Nucleus accumbens (tissue), 56 donors: ENCODE results near the gene PPM1B.
"Not testable (repeated sequence)": the region's sequence is repeated elsewhere in the genome, so short reads cannot be mapped to it uniquely, and the experiment has no call there.

ENCODE experiments used
- DNase-seq, 56 donors: peaks; one replicate each; lab custom pipeline; 2025; lab: John Stamatoyannopoulos, UW

Gene PPM1B

DNA sequence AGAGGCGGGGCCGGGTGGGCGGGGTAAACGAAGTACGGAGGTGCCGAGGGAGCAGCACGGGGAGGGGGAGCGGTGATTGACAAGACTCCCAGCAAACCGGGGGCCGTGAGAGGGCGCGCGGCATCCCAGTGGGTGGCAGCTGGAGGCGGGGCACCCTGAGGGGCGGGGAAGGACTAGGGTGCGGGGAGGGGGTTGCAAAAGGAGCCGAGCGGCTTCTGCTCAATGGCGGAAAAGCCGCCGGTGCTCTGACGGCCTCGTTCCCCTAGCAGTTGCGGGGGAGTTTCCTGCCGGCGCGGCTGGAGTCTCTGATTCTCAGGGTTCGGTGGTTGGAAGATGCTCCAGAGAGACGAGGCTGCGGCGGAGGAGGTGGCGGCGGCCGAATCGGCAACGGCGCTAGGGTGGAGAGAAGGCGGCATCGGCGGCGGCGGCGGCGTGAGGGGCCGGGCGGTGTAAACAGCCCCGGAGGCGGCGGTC lies at the start of gene PPM1B:
PPM1B (plus strand) TSS at position 195 of the 474 bp plus-strand sequence. CDS start 32,325 bp downstream, outside the sequence.
- DNase-seq, result peak in 49 of 56 donors; percentile 92 to 100 (median 100)

DNA sequence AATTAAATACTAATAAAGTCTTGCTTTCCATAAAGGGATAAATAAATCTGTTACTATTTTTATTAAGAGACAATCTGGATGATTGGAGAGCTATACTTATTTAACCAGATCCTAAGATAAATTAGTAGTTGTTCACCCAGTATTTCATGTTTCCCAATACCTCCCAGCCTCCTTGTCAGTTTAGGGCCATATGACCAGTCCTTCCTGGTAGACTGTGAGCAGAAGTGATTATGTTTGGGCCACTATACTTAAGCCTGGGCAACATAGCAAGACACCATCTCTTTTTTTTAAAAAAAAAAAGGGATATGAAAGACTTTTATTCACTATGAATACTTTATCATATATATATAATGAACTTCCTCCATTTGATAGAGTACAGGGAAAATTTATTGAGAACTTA lies 48.8 kb upstream of the PPM1B start:
- no peak for DNase-seq

DNA sequence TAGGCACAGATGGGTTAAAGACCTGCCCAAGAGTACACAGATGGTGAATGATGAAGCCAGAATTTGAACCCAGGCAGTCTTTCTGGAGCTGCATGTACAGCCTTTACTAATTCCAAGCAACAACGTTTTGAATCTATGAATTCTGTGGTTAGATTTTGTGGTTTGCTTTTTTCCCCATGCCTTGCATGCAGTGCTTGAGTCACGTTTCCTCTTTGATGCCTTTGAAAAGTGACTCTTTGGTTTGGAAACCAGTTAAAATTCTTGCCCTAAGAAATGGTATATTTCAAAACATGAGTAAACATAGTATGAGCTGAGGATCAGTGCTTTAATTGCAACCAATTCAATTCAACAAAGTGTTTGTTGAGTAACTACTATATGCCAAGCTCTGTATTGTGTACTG lies 48.2 kb upstream of the PPM1B start:
- no peak for DNase-seq

DNA sequence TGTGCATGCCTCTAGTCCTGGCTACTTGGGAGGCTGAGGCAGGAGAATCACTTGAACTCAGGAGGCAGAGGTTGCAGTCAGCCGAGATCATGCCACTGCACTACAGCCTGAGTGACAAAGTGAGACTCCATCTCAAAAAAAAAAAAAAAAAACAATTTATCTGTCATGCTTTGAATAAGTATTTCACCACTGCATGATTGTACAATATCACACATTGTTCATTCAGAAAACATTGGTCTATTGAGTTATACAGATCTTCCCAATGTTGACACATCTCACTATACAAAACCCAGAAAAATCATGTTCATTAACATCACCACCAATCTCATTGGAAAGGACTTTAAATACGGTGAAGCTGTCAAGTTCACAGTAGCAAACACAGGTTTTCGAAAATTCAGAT lies 46.8 kb upstream of the PPM1B start:
- DNase-seq, result no peak

DNA sequence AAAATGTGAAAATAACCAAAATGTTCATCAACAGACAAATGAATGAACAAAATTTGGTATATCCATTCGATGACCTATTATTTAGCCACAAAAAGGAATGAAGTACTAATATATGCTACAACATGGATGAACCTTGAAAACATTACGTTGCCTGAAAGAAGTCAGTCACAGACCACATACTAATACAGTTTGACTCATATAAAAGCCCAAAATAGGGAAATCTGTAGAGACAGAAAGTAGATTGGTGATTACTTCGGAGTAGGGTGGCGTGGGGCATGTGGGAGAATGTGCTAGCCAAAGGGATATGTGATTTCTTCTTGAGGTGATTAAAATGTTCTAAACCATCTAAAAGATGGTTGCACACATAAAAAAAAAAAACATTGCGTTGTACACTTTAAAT lies 44.2 kb upstream of the PPM1B start:
- no peak for DNase-seq

DNA sequence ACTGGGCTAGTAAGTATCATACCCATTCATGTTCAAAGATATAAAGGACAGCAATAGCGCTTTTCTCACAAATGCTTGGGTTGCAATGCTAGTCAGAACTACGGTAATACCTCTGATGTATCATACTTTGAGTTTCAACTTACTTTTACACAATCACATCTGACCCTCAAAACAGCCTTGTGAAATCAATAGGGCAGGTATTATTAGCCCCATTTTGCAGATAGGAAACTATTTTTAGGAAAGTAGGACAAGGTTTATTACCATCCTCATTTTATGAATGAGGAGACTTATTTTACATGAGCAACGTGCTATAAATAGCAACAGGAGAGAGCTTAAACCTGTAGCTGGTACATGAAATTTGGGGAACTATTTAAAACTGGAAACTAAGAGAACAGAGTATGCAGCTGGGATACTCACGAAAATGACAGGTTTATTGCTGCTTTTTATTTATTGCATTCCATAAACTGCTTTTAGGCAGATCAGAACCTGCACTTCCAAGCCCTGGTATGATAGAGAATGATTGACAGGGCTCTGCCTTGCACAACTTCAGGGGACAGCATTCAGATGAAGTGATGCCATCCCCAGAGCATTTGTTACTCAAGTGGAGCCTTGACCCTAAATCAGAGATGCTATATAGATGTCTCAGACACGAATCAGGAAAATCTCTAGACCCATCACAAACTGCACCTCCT lies 42.4 kb upstream of the PPM1B start:
- no peak for DNase-seq

DNA sequence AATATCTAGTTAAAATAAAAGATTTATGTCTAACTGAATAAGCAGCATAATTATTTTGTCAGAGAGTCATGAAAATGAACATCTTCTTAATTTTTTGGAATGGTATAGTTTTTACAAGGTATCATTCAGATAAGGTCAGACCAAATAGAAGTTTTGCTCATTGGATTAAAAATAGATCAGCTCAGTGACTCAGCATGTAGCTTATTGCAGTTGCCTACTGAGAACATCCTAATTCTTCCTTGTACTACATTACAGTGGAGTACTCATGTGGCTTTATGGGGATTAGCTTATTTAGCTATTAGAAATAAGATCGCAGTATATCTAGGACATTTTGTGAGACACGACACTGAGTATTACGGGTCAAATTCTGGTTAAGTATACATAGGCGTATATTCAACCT lies 38.2 kb upstream of the PPM1B start:
- no peak for DNase-seq

DNA sequence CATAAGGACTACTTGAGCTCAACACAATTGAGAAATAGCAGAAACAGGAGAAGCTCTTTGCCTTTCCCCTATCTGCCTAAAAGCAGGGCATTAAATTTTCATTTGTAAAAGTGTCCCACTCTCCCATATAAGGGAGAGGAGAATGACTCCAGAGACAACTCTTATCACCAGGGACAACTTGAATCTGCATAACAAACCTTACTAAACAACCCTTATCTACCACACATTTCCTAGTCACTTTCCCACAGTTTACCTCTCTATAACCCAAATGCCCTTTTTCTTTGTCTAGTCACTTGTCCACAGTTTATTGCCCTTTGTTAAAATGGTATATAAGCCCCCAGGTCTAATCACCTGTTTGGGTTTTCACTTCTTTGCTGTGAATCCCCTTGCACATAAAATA lies 37.5 kb upstream of the PPM1B start:
- no peak for DNase-seq

DNA sequence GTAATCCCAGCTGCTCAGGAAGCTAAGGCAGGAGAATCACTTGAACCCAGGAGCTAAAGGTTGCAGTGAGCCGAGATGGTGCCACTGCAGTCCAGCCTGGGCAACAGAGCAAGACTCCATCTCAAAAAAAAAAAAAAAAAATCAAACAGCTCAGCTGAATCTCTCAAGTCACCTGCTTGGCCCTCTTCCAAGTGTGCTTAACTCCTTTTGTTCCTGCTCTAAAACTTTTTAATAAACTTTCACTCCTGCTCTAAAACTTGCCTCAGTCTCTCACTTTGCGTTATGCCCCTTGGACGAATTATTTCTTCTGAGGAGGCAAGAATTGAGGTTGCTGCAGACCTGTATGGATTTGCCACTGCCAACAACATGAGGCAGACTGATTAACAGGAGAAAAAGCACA lies 35.1 kb upstream of the PPM1B start:
- not testable (repeated sequence) for DNase-seq

DNA sequence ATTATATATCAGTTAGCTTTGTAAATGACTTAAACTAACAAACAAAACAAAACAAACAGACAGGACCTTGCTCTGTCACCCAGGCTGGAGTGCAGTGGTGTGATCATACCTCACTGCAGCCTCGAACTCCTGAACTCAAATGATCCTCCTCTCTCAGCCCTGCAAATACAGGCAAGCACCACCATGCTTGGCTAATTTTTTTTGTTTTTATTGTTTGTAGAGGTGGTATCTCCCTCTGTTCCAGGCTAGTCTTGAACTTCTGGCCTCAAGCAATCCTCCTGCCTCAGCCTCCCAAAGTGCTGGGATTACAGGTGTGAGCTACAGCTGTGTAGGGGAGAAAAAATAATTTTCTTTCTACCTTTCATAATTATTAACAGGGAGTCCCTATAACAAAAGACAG lies 33.8 kb upstream of the PPM1B start:
- no peak for DNase-seq

DNA sequence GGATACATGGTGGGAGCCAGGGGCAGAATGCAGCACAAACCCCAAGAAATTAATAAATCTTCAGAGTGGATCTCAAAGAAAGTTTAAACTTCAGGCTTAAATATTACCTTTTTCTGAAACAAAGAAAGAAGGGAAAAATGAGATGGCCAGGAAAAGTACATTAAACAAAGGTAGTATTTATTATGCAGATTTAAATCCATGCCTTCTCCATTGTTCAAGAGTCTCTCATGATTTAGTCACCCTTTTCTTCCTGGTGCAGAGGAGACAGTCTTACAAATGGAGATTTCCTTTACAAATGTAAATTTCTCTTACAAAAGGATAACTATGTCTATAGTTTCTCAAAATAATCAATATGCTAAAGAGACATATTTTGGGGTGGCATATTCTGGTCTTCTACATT lies 33.4 kb upstream of the PPM1B start:
- DNase-seq, result no peak

DNA sequence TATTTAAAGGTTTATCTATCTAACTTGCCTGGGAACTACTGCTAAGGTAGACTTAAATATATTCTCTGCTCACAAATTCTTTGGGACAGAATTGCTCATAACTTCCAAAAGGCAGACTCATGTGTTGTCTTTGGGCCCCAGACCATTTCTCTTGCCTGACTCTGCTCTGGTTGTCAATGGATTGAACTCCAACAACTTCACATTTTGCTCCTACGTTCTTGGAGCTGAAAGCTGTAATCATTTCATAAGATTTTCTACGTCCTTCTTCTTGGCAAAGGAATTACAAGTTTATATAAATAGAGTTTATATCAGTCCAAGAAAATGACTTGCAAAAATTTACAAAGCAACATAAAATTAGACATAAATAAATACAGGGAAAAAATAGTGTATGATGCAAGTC lies 32.9 kb upstream of the PPM1B start:
- no peak for DNase-seq

DNA sequence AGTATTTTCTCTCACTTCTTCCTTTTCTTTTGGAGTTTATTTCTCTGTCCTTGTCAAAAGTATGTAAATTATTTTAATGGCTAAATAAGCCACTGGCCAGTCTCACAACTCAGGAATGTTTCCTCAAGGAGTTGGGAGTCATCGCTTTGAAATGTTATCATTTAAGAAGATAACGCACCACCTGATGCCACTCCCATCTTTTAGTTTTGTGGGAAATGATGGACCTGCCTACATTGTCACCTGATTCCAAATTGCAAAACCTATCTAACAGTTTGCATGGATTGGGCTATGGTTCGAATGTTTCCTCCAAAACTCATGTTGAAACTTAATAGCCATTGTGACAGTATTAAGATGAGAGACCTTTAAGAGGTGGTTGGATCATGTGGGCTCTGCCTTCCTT lies 32.4 kb upstream of the PPM1B start:
- no peak for DNase-seq

DNA sequence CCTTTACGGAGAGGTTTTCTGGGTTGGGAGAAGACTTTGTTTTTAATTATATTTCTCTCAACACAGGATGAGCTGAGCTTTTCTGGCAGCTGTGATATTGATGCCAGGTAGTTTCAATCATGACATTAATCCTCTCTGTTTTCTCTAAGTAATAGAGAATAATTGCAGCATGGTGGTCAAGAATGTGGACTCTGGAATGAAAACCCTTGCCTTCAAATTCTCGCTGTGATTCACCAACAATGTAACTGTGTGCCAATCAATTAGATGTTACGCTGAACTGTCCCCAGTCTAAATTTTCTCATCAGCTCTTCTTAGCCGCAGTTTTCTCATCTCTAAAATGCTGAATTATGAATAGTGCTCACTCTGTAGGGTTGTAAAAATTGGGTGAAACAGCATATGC lies 31.6 kb upstream of the PPM1B start:
- DNase-seq, result no peak

DNA sequence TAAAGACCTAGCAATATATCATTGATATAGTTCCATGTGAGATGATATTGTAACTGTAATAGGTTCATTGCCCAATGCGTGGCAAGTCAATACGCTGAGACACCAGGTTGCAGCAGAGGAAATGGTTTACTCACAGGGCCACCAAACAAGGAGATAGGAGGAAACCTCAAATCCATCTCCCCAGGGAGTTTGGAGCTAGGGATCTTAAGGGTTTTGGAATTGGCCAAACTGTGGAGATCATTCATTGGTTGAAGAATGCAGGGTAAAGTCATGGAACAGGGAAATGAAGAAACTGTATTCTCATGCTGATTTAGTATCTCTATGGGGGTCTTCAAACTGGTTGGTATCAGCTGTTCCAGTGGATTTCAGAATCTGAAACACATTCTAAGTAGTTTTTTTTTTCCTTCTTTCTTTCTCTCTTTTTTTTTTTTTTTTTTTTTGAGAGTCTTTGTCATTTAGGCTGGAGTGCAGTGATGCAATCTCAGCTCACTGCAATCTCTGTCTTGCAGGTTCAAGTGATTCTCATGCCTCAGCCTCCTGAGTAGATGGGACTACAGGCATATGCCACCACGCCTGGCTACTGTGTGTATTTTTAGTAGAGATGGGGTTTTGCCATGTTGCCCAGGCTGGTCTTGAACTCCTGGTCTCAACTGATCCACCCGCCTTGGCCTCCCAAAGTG lies 30.7 kb upstream of the PPM1B start:
- DNase-seq, result no peak

DNA sequence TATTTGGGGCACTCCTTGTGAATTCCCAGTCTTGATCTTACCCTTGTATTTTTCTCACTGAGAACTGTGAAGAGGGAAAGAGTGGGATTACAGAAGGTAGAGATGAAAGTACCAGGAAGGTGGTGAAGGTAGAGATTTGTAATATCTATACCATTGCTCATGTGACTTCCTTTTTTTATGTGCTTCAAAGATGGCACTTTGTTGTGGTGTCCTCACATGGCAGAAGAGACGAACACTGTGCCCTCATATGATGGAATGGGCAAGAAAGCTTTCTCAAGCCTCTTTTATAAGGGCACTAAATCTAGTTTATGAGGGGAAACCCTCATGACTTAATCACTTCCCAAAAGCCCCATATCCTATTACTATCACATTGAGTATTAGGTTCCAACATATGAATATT lies 28.9 kb upstream of the PPM1B start:
- no peak for DNase-seq

DNA sequence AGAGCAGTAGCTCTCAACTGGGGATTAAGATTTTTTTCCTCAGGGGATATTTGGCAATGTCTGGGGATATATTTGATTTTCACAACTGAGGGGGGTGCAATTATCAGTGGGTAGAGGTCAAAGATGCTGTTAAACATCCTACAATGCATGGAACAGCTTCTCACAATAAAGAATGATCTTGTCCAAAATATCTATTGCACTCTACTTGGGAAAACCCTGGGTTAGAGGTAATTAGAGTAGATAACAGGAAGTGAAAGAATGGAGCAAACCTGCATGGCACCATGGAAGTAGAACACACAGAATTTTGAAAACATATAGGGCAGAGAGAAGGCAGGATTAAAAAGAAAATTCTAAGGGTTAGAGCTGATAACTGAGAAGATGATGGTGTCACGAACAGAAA lies 26.4 kb upstream of the PPM1B start:
- no peak for DNase-seq

DNA sequence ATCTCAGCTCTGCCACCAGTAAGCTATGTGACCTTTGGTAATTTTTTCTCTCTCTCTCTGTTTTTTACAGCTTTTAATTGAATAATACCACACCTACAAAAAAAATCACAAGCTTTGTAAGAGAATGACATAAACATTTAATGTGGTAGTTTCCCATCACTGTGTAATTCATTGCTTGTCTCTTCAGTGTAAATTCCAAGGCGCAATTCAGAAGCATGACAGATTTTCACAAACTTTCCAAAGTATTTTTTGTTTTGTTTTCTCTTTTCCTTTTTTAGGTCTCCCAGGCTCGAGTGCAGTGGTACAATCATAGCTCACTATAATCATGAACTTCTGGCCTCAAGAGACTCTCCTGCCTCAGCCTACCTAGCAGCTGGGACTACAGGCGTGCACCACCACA lies 25.0 kb upstream of the PPM1B start:
- DNase-seq, result no peak

DNA sequence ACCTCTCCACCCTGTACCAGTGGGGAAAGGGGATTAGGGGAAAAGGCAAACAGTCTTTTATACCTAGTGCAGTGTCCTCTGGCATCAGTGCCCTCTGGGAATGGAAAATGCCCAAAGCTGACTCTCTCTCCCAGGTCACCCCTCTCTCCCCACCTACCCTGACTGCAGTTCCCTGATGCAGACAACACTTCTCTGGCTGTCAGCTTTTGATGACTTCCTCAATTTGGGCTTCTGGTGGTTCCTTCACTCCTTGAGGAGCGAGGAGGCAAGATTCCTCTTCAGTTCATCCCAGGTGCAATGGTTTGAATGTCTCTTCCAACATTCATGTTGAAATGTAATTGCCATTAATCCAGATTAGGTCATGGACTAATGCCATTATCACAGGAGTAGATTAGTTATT lies 19.7 kb upstream of the PPM1B start:
- DNase-seq, result no peak

DNA sequence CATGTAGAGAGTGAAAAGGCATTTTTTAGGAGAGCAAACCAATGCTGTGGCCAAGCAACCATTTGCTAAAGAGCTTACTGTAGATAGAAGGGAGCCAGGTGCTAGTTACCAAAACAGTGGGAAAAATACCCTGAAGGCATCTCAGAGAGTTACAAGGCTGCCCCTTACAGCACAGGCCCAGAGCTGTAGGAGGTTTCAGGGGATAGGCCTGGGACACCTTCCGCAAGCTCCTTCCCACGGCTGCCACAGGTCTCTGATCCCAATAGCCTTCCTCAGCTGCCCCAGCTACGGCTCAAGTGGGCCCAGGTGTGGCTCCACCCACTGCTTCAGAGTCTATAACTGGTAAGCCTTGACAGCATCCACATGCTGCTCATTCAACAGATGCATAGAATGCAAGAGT lies 18.2 kb upstream of the PPM1B start:
- no peak for DNase-seq

DNA sequence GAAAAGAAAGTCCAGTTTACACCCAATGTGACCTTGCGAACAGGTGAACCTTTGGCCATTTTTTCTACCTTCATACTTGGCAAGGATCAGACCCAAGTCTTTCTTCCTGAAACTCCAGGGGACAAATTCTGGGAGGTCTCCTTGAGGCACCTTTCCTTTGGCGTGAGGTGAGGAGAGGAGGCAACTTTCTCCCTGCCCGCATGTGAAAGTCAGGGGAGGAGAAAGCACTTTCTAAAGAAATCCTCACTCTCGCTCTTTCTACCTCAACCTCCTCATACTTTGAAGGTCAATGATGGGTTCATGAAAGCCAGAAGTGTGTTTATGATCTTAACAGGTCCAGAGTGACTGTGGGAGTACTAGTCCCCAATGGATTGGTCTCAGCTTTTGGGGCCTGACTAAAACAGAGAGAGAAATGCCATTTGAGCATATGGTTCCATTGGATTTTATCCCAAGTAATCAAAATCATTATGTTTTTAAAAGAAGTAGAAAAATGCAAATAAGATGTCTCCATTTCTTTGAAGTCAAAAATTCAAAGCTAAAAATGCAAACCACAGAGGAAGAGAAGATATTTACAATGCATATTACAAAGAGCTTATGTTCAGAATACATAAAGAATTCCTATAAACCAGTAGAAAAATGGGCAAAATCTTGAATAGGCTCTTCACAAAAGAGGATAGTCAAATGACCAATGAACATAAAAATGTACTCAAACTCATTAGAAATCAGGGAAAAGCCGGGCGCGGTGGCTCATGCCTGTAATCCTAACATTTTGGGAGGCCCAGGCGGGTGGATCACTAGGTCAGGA lies 15.6 kb upstream of the PPM1B start:
- no peak for DNase-seq
